Activated CD4-positive, CD25-positive, alpha-beta regulatory T cell (primary cell): ENCODE results near the gene GPA33.
"Not testable (repeated sequence)": the region's sequence is repeated elsewhere in the genome, so short reads cannot be mapped to it uniquely, and the experiment has no call there.

Experiments
- DNase-seq, 4 experiments: peaks; one replicate each; lab custom pipeline; 2025; lab: John Stamatoyannopoulos, UW

Gene GPA33

GRCh38 chr1:167056529-167057231 lies 33.5 kb downstream of the GPA33 start:
- DNase-seq: no peak

GRCh38 chr1:167054946-167055630 lies 35.1 kb downstream of the GPA33 start:
- DNase-seq: no peak

GRCh38 chr1:167054531-167054930 lies 35.6 kb downstream of the GPA33 start:
- DNase-seq: no peak

GRCh38 chr1:167052389-167052788 lies 37.8 kb downstream of the GPA33 start:
- DNase-seq: no peak

- no peak for DNase-seq
Observed at GRCh38 chr1:167051907-167052306, 38.3 kb downstream of the GPA33 start.

GRCh38 chr1:167043752-167044488 lies 46.3 kb downstream of the GPA33 start:
- peak in 3 of 4 experiments; percentile 24 to 37 (median 33) for DNase-seq

GRCh38 chr1:167033646-167034045 lies 56.5 kb downstream of the GPA33 start:
- DNase-seq: no peak

GRCh38 chr1:167029553-167029952 lies 60.6 kb downstream of the GPA33 start:
- not testable (repeated sequence) for DNase-seq

- no peak for DNase-seq
Observed at GRCh38 chr1:167022384-167022783, 67.8 kb downstream of the GPA33 start.

- DNase-seq: no peak
Observed at GRCh38 chr1:167016100-167016750, 74.0 kb downstream of the GPA33 start.

- no peak for DNase-seq
Observed at GRCh38 chr1:167013108-167013929, 76.9 kb downstream of the GPA33 start.

- no peak for DNase-seq
Observed at GRCh38 chr1:167012570-167012969, 77.6 kb downstream of the GPA33 start.

GRCh38 chr1:167011560-167012191 lies 78.5 kb downstream of the GPA33 start:
- no peak for DNase-seq

GRCh38 chr1:167003711-167004110 lies 86.5 kb downstream of the GPA33 start:
- DNase-seq: no peak
